ENCODE results near the gene DIO2. TPM values are rescaled to one million over a fixed set of nuclear protein-coding genes. Genes with fewer than 3 reads are reported as not detected.

The DIO2 gene
- total and polyA plus RNA-seq, 12 donors = 0.20 to 18.8 (median 5.8) TPM

GRCh38 chr14:80237143-80237542, 25.8 kb upstream of the DIO2 start:
- intact Hi-C loops (cut with DNase I) = no loop called here
- no peaks in the 10 kb centered on the region for H3K4me1 ChIP-seq
- DNase-seq (no peak), ATAC-seq (no peak)
- no peak overlapping the region for H3K4me3 ChIP-seq
- H3K27ac ChIP-seq = no peak overlapping the region
- peaks cover 0 to 44% (median 7%) of the 10 kb centered on the region in 11 donors for H3K9me3 ChIP-seq
- no peak for TF ChIP-seq CTCF (IDR thresholded peaks at IDR 0.05)
- WGBS, 2 donors = 77 to 82% methylated on average over 3 of the region's 3 CpGs
- no peaks in the 10 kb centered on the region for H3K36me3 ChIP-seq
- no peaks in the 10 kb centered on the region for H3K27me3 ChIP-seq

- Histone ChIP-seq H3K36me3 (no peaks in the 10 kb centered on the region), H3K4me1 (no peaks in the 10 kb centered on the region), H3K27me3 (no peaks in the 10 kb centered on the region), H3K27ac (no peak overlapping the region), H3K4me3 (no peak overlapping the region), H3K9me3 (peaks cover 0 to 54% (median 5%) of the 10 kb centered on the region in 11 donors)
- DNase-seq (no peak), ATAC-seq (no peak)
- no peak for TF ChIP-seq CTCF (IDR thresholded peaks at IDR 0.05)
- intact Hi-C loops (cut with DNase I) = no loop called here
- 59 to 73% methylated on average over 2 of the region's 2 CpGs for WGBS, 2 donors
These were observed 22.3 kb upstream of the DIO2 start for GRCh38 chr14:80233470-80234089.

- intact Hi-C loops (cut with DNase I) = no loop called here
- H3K4me3 ChIP-seq = no peak overlapping the region
- ATAC-seq (no peak), DNase-seq (no peak)
- no peaks in the 10 kb centered on the region for H3K36me3 ChIP-seq
- no peaks in the 10 kb centered on the region for H3K4me1 ChIP-seq
- H3K27me3 ChIP-seq = no peaks in the 10 kb centered on the region
- no peak for TF ChIP-seq CTCF (IDR thresholded peaks at IDR 0.05)
- H3K9me3 ChIP-seq = peaks cover 0 to 46% (median 4%) of the 10 kb centered on the region in 11 donors
- 75 to 78% methylated on average over 2 of the region's 2 CpGs for WGBS, 2 donors
- H3K27ac ChIP-seq = no peak overlapping the region
These were observed 20.4 kb upstream of the DIO2 start for GRCh38 chr14:80231702-80232101.

DNA sequence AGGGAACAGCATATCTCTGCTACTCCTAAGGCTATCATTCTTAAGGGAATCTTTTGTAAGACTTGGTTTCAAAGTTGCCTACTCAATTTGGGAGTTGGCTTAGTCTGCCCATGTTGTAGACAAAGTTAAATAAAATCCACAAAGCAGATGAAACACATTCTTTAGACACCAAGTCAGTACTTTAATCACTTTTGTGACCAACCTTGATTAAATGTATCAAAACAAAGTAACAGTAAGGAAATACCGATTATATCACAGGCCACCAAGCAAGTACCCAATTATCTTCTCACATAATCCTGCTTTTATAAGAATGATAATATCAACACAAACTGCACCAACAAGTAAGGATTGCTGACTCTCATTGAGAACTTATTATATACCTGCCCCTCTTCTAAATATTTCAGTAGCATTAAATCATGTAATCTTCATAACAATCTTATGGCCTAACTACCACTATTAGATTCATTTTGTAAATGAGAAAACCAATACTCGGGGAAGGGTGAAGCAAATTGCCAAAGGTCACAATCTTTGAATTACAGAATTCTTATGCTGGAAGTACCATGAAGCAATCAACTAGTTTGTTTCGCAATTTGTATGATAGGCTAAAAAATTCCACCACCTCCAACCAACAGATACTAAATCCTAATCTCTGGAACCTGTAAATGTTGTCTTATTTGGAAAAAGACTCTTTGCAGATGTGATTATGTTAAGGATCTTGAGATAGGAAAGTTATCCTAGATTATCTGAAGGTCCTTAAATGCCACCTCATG, 12.6 kb upstream of the DIO2 start:
- no peak for TF ChIP-seq CTCF (IDR thresholded peaks at IDR 0.05)
- ATAC-seq = no peak
- no peaks in the 10 kb centered on the region for H3K27me3 ChIP-seq
- 89 to 93% methylated on average over 3 of the region's 3 CpGs for WGBS, 2 donors
- H3K27ac ChIP-seq = no peak overlapping the region
- peaks cover 0 to 19% (median 0%) of the 10 kb centered on the region in 11 donors for H3K9me3 ChIP-seq
- H3K4me3 ChIP-seq = no peak overlapping the region
- intact Hi-C loops (cut with DNase I) = no loop called here
- no peak for DNase-seq
- H3K36me3 ChIP-seq = no peaks in the 10 kb centered on the region
- no peaks in the 10 kb centered on the region for H3K4me1 ChIP-seq
